Measurements from ENCODE around the gene ACTR10.
A peak's percentile ranks its signal among the peaks of the same experiment; 100 is the strongest.

The ACTR10 gene

GRCh38 chr14:58244556-58245387 lies 44.8 kb downstream of the ACTR10 start, which contains the start of gene PSMA3:
PSMA3 (plus strand) TSS chr14:58244843; CDS start chr14:58244921, 78 bp downstream.
- H3K9me3 ChIP-seq (replicated peaks; ENCODE audit: insufficient read depth, low read length), result no peaks in the 10 kb centered on the region
- H4K20me1 ChIP-seq (ENCODE audit: insufficient read depth, low read length), result peaks cover 11% of the 10 kb centered on the region
- H3K27ac ChIP-seq (ENCODE audit: low read length), result peak within 1 kb of the TSS; percentile 99
- peaks cover 50% of the 10 kb centered on the region for H3K79me2 ChIP-seq (ENCODE audit: low read length)
- no peak for TF ChIP-seq CTCF (IDR thresholded peaks at IDR 0.05; ENCODE audit: low read length)
- TF ChIP-seq EZH2phosphoT487 (IDR thresholded peaks at IDR 0.05; ENCODE audit: low read length), result no peak
- no peak for TF ChIP-seq EZH2 (optimal IDR thresholded peaks at IDR 0.05; ENCODE audit: low read depth, low read length)
- H3K9ac ChIP-seq (ENCODE audit: low read length), result peak within 1 kb of the TSS; percentile 97
- peak within 1 kb of the TSS; percentile 95 for H3K4me3 ChIP-seq (ENCODE audit: low read length)
- peak within 1 kb of the TSS; percentile 43 for H2AFZ ChIP-seq (ENCODE audit: low read length)
- H3K4me2 ChIP-seq (ENCODE audit: low read depth, low read length), result peak within 1 kb of the TSS; percentile 72
- peak; percentile 92 for DNase-seq
- no peaks in the 10 kb centered on the region for H3K27me3 ChIP-seq (replicated peaks; ENCODE audit: insufficient read depth, low read length)
- no peaks in the 10 kb centered on the region for H3K36me3 ChIP-seq (replicated peaks; ENCODE audit: insufficient read depth, low read length)
- no peaks in the 10 kb centered on the region for H3K9me2 ChIP-seq (replicated peaks; ENCODE audit: insufficient read depth, low read length)
- H3F3A ChIP-seq (ENCODE audit: insufficient read depth, low read length), result 0 out of 2 replicates have a peak, but pooled peaks cover 16% of the 10 kb centered on the region
- 0 out of 2 replicates have a peak, but pooled peaks cover 6% of the 10 kb centered on the region for H3K4me1 ChIP-seq (ENCODE audit: low read length)

- peaks cover 11% of the 10 kb centered on the region for H4K20me1 ChIP-seq (ENCODE audit: insufficient read depth, low read length)
- H3K27ac ChIP-seq (ENCODE audit: low read length), result peak overlapping the region; percentile 99; the same call in 1 of the 2 replicates
Observed at GRCh38 chr14:58245562-58245961, 45.6 kb downstream of the ACTR10 start.

GRCh38 chr14:58249611-58250010 lies 49.7 kb downstream of the ACTR10 start:
- Histone ChIP-seq H3K4me1 (ENCODE audit: low read length) (0 out of 2 replicates have a peak, but pooled peaks cover 6% of the 10 kb centered on the region), H3K4me3 (ENCODE audit: low read length) (no peak overlapping the region), H3K4me2 (ENCODE audit: low read depth, low read length) (no peak overlapping the region), H4K20me1 (ENCODE audit: insufficient read depth, low read length) (peaks cover 11% of the 10 kb centered on the region), H3K9me3 (replicated peaks; ENCODE audit: insufficient read depth, low read length) (no peaks in the 10 kb centered on the region), H3K27me3 (replicated peaks; ENCODE audit: insufficient read depth, low read length) (no peaks in the 10 kb centered on the region), H3K9me2 (replicated peaks; ENCODE audit: insufficient read depth, low read length) (no peaks in the 10 kb centered on the region), H3K9ac (ENCODE audit: low read length) (no peak overlapping the region), H3K79me2 (ENCODE audit: low read length) (peaks cover 84% of the 10 kb centered on the region), H3F3A (ENCODE audit: insufficient read depth, low read length) (0 out of 2 replicates have a peak, but pooled peaks cover 7% of the 10 kb centered on the region), H2AFZ (ENCODE audit: low read length) (no peak overlapping the region), H3K27ac (ENCODE audit: low read length) (no peak overlapping the region), H3K36me3 (replicated peaks; ENCODE audit: insufficient read depth, low read length) (no peaks in the 10 kb centered on the region)
- no peak for TF ChIP-seq EZH2 (optimal IDR thresholded peaks at IDR 0.05; ENCODE audit: low read depth, low read length)
- no peak for TF ChIP-seq EZH2phosphoT487 (IDR thresholded peaks at IDR 0.05; ENCODE audit: low read length)
- TF ChIP-seq CTCF (IDR thresholded peaks at IDR 0.05; ENCODE audit: low read length), result no peak
- DNase-seq, result no peak

More at GRCh38 chr14:58245562-58245961, 45.6 kb downstream of the ACTR10 start:
- Histone ChIP-seq H3K79me2 (ENCODE audit: low read length) (peaks cover 58% of the 10 kb centered on the region), H3K36me3 (replicated peaks; ENCODE audit: insufficient read depth, low read length) (no peaks in the 10 kb centered on the region), H3K27me3 (replicated peaks; ENCODE audit: insufficient read depth, low read length) (no peaks in the 10 kb centered on the region), H2AFZ (ENCODE audit: low read length) (no peak overlapping the region), H3K4me1 (ENCODE audit: low read length) (0 out of 2 replicates have a peak, but pooled peaks cover 6% of the 10 kb centered on the region), H3K9me2 (replicated peaks; ENCODE audit: insufficient read depth, low read length) (no peaks in the 10 kb centered on the region), H3K9me3 (replicated peaks; ENCODE audit: insufficient read depth, low read length) (no peaks in the 10 kb centered on the region), H3F3A (ENCODE audit: insufficient read depth, low read length) (0 out of 2 replicates have a peak, but pooled peaks cover 13% of the 10 kb centered on the region), H3K4me3 (ENCODE audit: low read length) (peak overlapping the region; percentile 95), H3K4me2 (ENCODE audit: low read depth, low read length) (peak overlapping the region; percentile 63), H3K9ac (ENCODE audit: low read length) (peak overlapping the region; percentile 97)
- no peak for DNase-seq
- no peak for TF ChIP-seq EZH2phosphoT487 (IDR thresholded peaks at IDR 0.05; ENCODE audit: low read length)
- TF ChIP-seq EZH2 (optimal IDR thresholded peaks at IDR 0.05; ENCODE audit: low read depth, low read length), result no peak
- no peak for TF ChIP-seq CTCF (IDR thresholded peaks at IDR 0.05; ENCODE audit: low read length)

All from MM.1S (cell line).